ENCODE measurements around the gene POLR2H. TPM values are rescaled to one million over a fixed set of nuclear protein-coding genes. Genes with fewer than 3 reads are reported as not detected.

Gene POLR2H
- total and polyA plus RNA-seq, 8 donors, result 54.7 to 98.6 (median 85.3) TPM

- intact Hi-C loops (cut with DNase I), result loop anchor here in 1 of 2 donors (5.0 kb wide), 1 partner anchor 128 kb away; no protein-coding TSS in a partner anchor
- ATAC-seq, result no peak
- Histone ChIP-seq H3K9me3 (no peaks in the 10 kb centered on the region), H3K36me3 (no peaks in the 10 kb centered on the region), H3K4me3 (no peak overlapping the region), H3K4me1 (no peaks in the 10 kb centered on the region), H3K27me3 (no peaks in the 10 kb centered on the region), H3K27ac (no peak overlapping the region)
- DNase-seq, result peak in 2 of 4 donors; percentile 5 to 18
- no peak for TF ChIP-seq CTCF (IDR thresholded peaks at IDR 0.05)
Observed at GRCh38 chr3:184414418-184415202, 53.1 kb downstream of the POLR2H start.

GRCh38 chr3:184415203-184415490, 53.6 kb downstream of the POLR2H start:
- H3K9me3 ChIP-seq, result no peaks in the 10 kb centered on the region
- intact Hi-C loops (cut with DNase I), result loop anchor here in 1 of 2 donors (5.0 kb wide), 1 partner anchor 127 kb away; no protein-coding TSS in a partner anchor
- ATAC-seq, result no peak

GRCh38 chr3:184417619-184418327, 56.3 kb downstream of the POLR2H start:
- ATAC-seq (peak; percentile 98), DNase-seq (peak; percentile 39 to 90 (median 69))
- TF ChIP-seq CTCF (IDR thresholded peaks at IDR 0.05), result peak; percentile 79 to 85
- Histone ChIP-seq H3K27ac (no peak overlapping the region), H3K36me3 (no peaks in the 10 kb centered on the region), H3K4me3 (no peak overlapping the region), H3K4me1 (no peaks in the 10 kb centered on the region), H3K27me3 (no peaks in the 10 kb centered on the region), H3K9me3 (peaks cover 0 to under 1% of the 10 kb centered on the region in 2 donors)
- intact Hi-C loops (cut with DNase I), result loop anchor here in 1 of 2 donors (5.0 kb wide), 1 partner anchor 125 kb away; no protein-coding TSS in a partner anchor

More at GRCh38 chr3:184415203-184415490, 53.6 kb downstream of the POLR2H start:
- Histone ChIP-seq H3K27me3 (no peaks in the 10 kb centered on the region), H3K4me3 (no peak overlapping the region), H3K4me1 (no peaks in the 10 kb centered on the region), H3K27ac (no peak overlapping the region), H3K36me3 (no peaks in the 10 kb centered on the region)
- TF ChIP-seq CTCF (IDR thresholded peaks at IDR 0.05), result no peak
- no peak for DNase-seq

Other genes starting within 250 kb of the POLR2H start
- gene EIF2B5, start 226.4 kb upstream of the POLR2H start, total RNA-seq, result 10 to 100 TPM; 32.2 to 44.5 TPM
- 10 to 100 TPM; 50.3 to 66.3 (median 59.9) TPM for gene EIF2B5, start 226.4 kb upstream of the POLR2H start, polyA plus RNA-seq (ENCODE audit: insufficient read length in 6 of 6)
- gene DVL3, start 206.3 kb upstream of the POLR2H start, total RNA-seq, result 10 to 100 TPM; 62.5 to 72.6 TPM
- 100 to 1,000 TPM in 2 of 6 donors, 10 to 100 TPM in 4; 82.8 to 106 (median 98.1) TPM for gene DVL3, start 206.3 kb upstream of the POLR2H start, polyA plus RNA-seq (ENCODE audit: insufficient read length in 6 of 6)
- gene AP2M1, start 186.9 kb upstream of the POLR2H start, total RNA-seq, result 100 to 1,000 TPM; 296 to 347 TPM
- 100 to 1,000 TPM; 327 to 405 (median 351) TPM for gene AP2M1, start 186.9 kb upstream of the POLR2H start, polyA plus RNA-seq (ENCODE audit: insufficient read length in 6 of 6)
- 10 to 100 TPM; 63.3 to 69.9 TPM for gene ABCF3, start 175.5 kb upstream of the POLR2H start, total RNA-seq
- gene ABCF3, start 175.5 kb upstream of the POLR2H start, polyA plus RNA-seq (ENCODE audit: insufficient read length in 6 of 6), result 10 to 100 TPM; 57.6 to 75.2 (median 67.8) TPM
- under 1 TPM in 1 of 2 donors, not detected in 1; 0.31 TPM for gene VWA5B2, start 132.1 kb upstream of the POLR2H start, total RNA-seq
- 1 to 10 TPM in 5 of 6 donors, under 1 TPM in 1; 0.85 to 2.4 (median 1.4) TPM for gene VWA5B2, start 132.1 kb upstream of the POLR2H start, polyA plus RNA-seq (ENCODE audit: insufficient read length in 6 of 6)
- 10 to 100 TPM; 35.3 to 57.2 TPM for gene ALG3, start 112.7 kb upstream of the POLR2H start, total RNA-seq
- gene ALG3, start 112.7 kb upstream of the POLR2H start, polyA plus RNA-seq (ENCODE audit: insufficient read length in 6 of 6), result 10 to 100 TPM; 24.7 to 32.9 (median 29.4) TPM
- 1 to 10 TPM; 4.6 to 6.5 TPM for gene EEF1AKMT4, start 112.0 kb upstream of the POLR2H start, total RNA-seq
- gene EEF1AKMT4, start 112.0 kb upstream of the POLR2H start, polyA plus RNA-seq (ENCODE audit: insufficient read length in 6 of 6), result 1 to 10 TPM; 1.8 to 3.2 (median 2.4) TPM
- gene CAMK2N2, start 100.2 kb upstream of the POLR2H start, total RNA-seq, result 1 to 10 TPM in 1 of 2 donors, under 1 TPM in 1; 0.34 to 1.0 TPM
- gene CAMK2N2, start 100.2 kb upstream of the POLR2H start, polyA plus RNA-seq (ENCODE audit: insufficient read length in 6 of 6), result under 1 TPM in 5 of 6 donors, not detected in 1; 0.10 to 0.50 (median 0.21) TPM
- gene ECE2, start 85.7 kb upstream of the POLR2H start, total RNA-seq, result not detected
- gene ECE2, start 85.7 kb upstream of the POLR2H start, polyA plus RNA-seq (ENCODE audit: insufficient read length in 6 of 6), result not detected
- gene PSMD2, start 62.5 kb upstream of the POLR2H start, total RNA-seq, result 100 to 1,000 TPM; 195 to 263 TPM
- gene PSMD2, start 62.5 kb upstream of the POLR2H start, polyA plus RNA-seq (ENCODE audit: insufficient read length in 6 of 6), result 100 to 1,000 TPM; 182 to 225 (median 213) TPM
- 100 to 1,000 TPM; 336 to 406 TPM for gene EIF4G1, start 47.1 kb upstream of the POLR2H start, total RNA-seq
- 100 to 1,000 TPM; 158 to 280 (median 193) TPM for gene EIF4G1, start 47.1 kb upstream of the POLR2H start, polyA plus RNA-seq (ENCODE audit: insufficient read length in 6 of 6)
- 10 to 100 TPM; 14.7 to 19.2 TPM for gene FAM131A, start 24.1 kb upstream of the POLR2H start, total RNA-seq
- gene FAM131A, start 24.1 kb upstream of the POLR2H start, polyA plus RNA-seq (ENCODE audit: insufficient read length in 6 of 6), result 10 to 100 TPM; 12.4 to 19.3 (median 14.8) TPM
- gene CLCN2, start 105 bp upstream of the POLR2H start, total RNA-seq, result 1 to 10 TPM; 4.4 to 5.6 TPM
- 10 to 100 TPM in 4 of 6 donors, 1 to 10 TPM in 2; 8.9 to 12.0 (median 11.0) TPM for gene CLCN2, start 105 bp upstream of the POLR2H start, polyA plus RNA-seq (ENCODE audit: insufficient read length in 6 of 6)
- gene THPO, start 16.5 kb downstream of the POLR2H start, total RNA-seq, result under 1 TPM; 0.23 to 0.65 TPM
- gene THPO, start 16.5 kb downstream of the POLR2H start, polyA plus RNA-seq (ENCODE audit: insufficient read length in 6 of 6), result 1 to 10 TPM; 1.4 to 2.3 (median 2.0) TPM
- 1 to 10 TPM; 5.6 to 8.6 TPM for gene CHRD, start 18.3 kb downstream of the POLR2H start, total RNA-seq
- gene CHRD, start 18.3 kb downstream of the POLR2H start, polyA plus RNA-seq (ENCODE audit: insufficient read length in 6 of 6), result 10 to 100 TPM; 11.9 to 19.0 (median 13.9) TPM
- 10 to 100 TPM in 1 of 2 donors, 1 to 10 TPM in 1; 8.1 to 23.7 TPM for gene EPHB3, start 200.1 kb downstream of the POLR2H start, total RNA-seq
- 10 to 100 TPM; 22.0 to 32.9 (median 28.3) TPM for gene EPHB3, start 200.1 kb downstream of the POLR2H start, polyA plus RNA-seq (ENCODE audit: insufficient read length in 6 of 6)

Data from left lung (tissue), 10 donors.